NT2/D1 (cell line): Measurements from ENCODE around the gene IL4R.

Experiments
- DNase-seq: peaks from one replicate; pipeline ENCODE4 v3.0.0-alpha.2; 2011; ENCODE audit warnings: low read depth, low spot score
- H3K27me3 ChIP-seq: 2 replicates; pipeline ENCODE4 v1.6.0; 2011; ENCODE audit warnings: mild to moderate bottlenecking; ENCODE audit not compliant: insufficient read length, insufficient read depth
- H3K36me3 ChIP-seq: 2 replicates; pipeline ENCODE4 v1.6.1; 2011; ENCODE audit warnings: mild to moderate bottlenecking, low read length, mixed read lengths; ENCODE audit not compliant: insufficient read depth, insufficient read length
- H3K4me1 ChIP-seq: 2 replicates; pipeline ENCODE4 v1.5.1; 2011; ENCODE audit not compliant: insufficient read depth, insufficient read length
- H3K4me3 ChIP-seq: 2 replicates; pipeline ENCODE4 v1.5.1; 2011; ENCODE audit warnings: low read depth; ENCODE audit not compliant: insufficient read length
- H3K9ac ChIP-seq: 2 replicates; pipeline ENCODE4 v1.6.0; 2011; ENCODE audit warnings: low read depth; ENCODE audit not compliant: insufficient read length
- H3K9me3 ChIP-seq: 2 replicates; pipeline ENCODE4 v1.5.1; 2011; ENCODE audit warnings: mild to moderate bottlenecking, low read length; ENCODE audit not compliant: insufficient read depth
- SUZ12 ChIP-seq: IDR thresholded peaks from 2 replicates; pipeline ENCODE4 v1.6.1; 2011; ENCODE audit not compliant: insufficient read length, insufficient read depth; ENCODE audit errors: extremely low read depth
- YY1 ChIP-seq: IDR thresholded peaks from 2 replicates; pipeline ENCODE4 v1.6.1; 2011; ENCODE audit not compliant: insufficient read length, insufficient read depth
- ZNF274 ChIP-seq: IDR thresholded peaks from 2 replicates; pipeline ENCODE4 v1.6.1; 2011; ENCODE audit warnings: mild to moderate bottlenecking, low read depth, low read length

Gene IL4R

GRCh38 chr16:27351989-27352388, 38.2 kb downstream of the IL4R start:
- H3K9me3 ChIP-seq: peaks cover 3% of the 10 kb centered on the region; the same call in 1 of the 2 replicates
- H3K36me3 ChIP-seq: peaks cover 66% of the 10 kb centered on the region
- no peaks in the 10 kb centered on the region for H3K27me3 ChIP-seq
- no peaks in the 10 kb centered on the region for H3K4me1 ChIP-seq
- H3K4me3 ChIP-seq: no peak overlapping the region
- no peak for DNase-seq
- H3K9ac ChIP-seq: no peak overlapping the region
- no peak for TF ChIP-seq SUZ12
- no peak for TF ChIP-seq YY1
- no peak for TF ChIP-seq ZNF274

DNA sequence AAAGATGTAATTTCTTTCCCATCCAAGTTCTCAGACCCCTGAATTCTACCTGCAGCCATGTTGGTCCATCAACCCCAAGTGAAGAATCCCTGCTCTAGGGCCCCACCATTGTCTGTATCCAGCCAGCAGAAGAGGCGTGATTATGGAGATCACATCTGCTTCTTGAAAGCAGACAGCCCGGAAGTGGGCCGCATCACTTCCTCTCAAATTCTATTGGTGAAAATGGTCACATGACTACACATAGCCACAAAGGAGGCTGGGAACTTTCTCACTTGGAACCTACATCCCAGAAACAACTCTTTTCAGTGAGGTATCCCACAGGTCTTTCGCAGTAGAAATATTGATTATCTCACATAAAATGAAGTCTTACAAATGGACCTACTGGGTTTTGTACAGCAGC, 40.1 kb downstream of the IL4R start:
- Histone ChIP-seq H3K4me3 (no peak overlapping the region), H3K9me3 (peaks cover 3% of the 10 kb centered on the region; the same call in 1 of the 2 replicates), H3K9ac (no peak overlapping the region), H3K27me3 (no peaks in the 10 kb centered on the region), H3K36me3 (peaks cover 57% of the 10 kb centered on the region), H3K4me1 (no peaks in the 10 kb centered on the region)
- TF ChIP-seq YY1 (no peak), ZNF274 (no peak), SUZ12 (no peak)
- DNase-seq: no peak

DNA sequence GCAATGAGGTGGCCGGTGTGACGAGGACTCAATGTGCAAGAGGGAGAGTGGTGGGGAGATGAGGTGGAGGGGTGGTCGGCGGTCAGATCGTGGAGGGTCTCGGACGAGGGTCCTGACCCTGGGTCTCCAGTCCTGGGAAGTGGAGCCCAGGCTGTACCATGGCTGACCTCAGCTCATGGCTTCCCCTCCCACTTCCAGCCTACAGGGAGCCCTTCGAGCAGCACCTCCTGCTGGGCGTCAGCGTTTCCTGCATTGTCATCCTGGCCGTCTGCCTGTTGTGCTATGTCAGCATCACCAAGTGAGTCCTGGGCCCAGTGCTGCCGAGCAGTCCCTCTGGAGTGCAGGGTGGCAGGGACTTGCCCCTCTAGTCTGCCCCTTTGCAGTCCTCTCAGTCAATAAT, 41.8 kb downstream of the IL4R start:
- peak; percentile 43 for DNase-seq
- H3K4me3 ChIP-seq: no peak overlapping the region
- H3K4me1 ChIP-seq: no peaks in the 10 kb centered on the region
- no peak for TF ChIP-seq ZNF274
- TF ChIP-seq YY1: peak; percentile 18
- no peak for TF ChIP-seq SUZ12
- H3K36me3 ChIP-seq: peaks cover 67% of the 10 kb centered on the region
- no peaks in the 10 kb centered on the region for H3K27me3 ChIP-seq
- no peak overlapping the region for H3K9ac ChIP-seq
- H3K9me3 ChIP-seq: peaks cover 10% of the 10 kb centered on the region; the same call in 1 of the 2 replicates

- H3K27me3 ChIP-seq: no peaks in the 10 kb centered on the region
- TF ChIP-seq ZNF274 (no peak), YY1 (no peak), SUZ12 (no peak)
- H3K9me3 ChIP-seq: peaks cover 10% of the 10 kb centered on the region; the same call in 1 of the 2 replicates
- H3K9ac ChIP-seq: no peak overlapping the region
- no peak overlapping the region for H3K4me3 ChIP-seq
- H3K36me3 ChIP-seq: peaks cover 77% of the 10 kb centered on the region
- H3K4me1 ChIP-seq: no peaks in the 10 kb centered on the region
- DNase-seq: no peak
These were observed 43.0 kb downstream of the IL4R start for GRCh38 chr16:27356794-27357193.

GRCh38 chr16:27359051-27359450, 45.3 kb downstream of the IL4R start:
- peaks cover 8% of the 10 kb centered on the region; the same call in 1 of the 2 replicates for H3K9me3 ChIP-seq
- H3K9ac ChIP-seq: no peak overlapping the region
- H3K27me3 ChIP-seq: no peaks in the 10 kb centered on the region
- H3K36me3 ChIP-seq: peaks cover 80% of the 10 kb centered on the region
- H3K4me3 ChIP-seq: no peak overlapping the region
- no peak for DNase-seq
- TF ChIP-seq YY1 (no peak), ZNF274 (no peak), SUZ12 (no peak)
- no peaks in the 10 kb centered on the region for H3K4me1 ChIP-seq

GRCh38 chr16:27359615-27360014, 45.8 kb downstream of the IL4R start:
- Histone ChIP-seq H3K9ac (no peak overlapping the region), H3K4me3 (no peak overlapping the region), H3K4me1 (no peaks in the 10 kb centered on the region), H3K27me3 (no peaks in the 10 kb centered on the region), H3K36me3 (peaks cover 74% of the 10 kb centered on the region), H3K9me3 (peaks cover 8% of the 10 kb centered on the region; the same call in 1 of the 2 replicates)
- no peak for TF ChIP-seq SUZ12
- no peak for TF ChIP-seq ZNF274
- DNase-seq: no peak

- H3K36me3 ChIP-seq: peaks cover 56% of the 10 kb centered on the region
- no peak overlapping the region for H3K9ac ChIP-seq
- DNase-seq: no peak
- H3K4me3 ChIP-seq: no peak overlapping the region
- H3K9me3 ChIP-seq: peaks cover 8% of the 10 kb centered on the region; the same call in 1 of the 2 replicates
- TF ChIP-seq YY1 (no peak), SUZ12 (no peak), ZNF274 (no peak)
- no peaks in the 10 kb centered on the region for H3K27me3 ChIP-seq
- H3K4me1 ChIP-seq: no peaks in the 10 kb centered on the region
These were observed 48.2 kb downstream of the IL4R start for GRCh38 chr16:27361987-27362386.
